ENCODE data around the gene LY6G6C.
A peak's percentile ranks its signal among the peaks of the same experiment; 100 is the strongest.

Gene LY6G6C

DNA sequence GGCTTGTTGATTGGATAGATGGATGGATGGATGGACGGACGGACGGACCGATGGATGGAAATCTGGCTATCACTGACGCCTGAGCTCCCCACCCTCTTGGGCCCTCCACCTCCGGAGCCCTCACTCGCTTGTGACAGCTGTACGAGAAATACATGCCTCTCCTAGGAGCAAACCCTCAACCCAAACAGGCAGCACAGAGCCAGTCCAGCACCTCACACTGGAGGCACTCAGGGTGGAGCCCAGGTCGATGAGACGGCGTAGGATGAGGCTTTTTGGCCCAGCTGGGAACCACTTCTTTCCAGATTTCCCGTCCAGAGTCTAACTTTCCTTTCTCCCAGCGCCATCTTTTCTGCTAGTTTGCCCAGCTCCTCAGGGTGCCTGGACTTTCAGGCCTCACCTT is 38.0 kb downstream of the LY6G6C start:
- no peak for DNase-seq (ENCODE audit: low read depth, low spot score)
- TF ChIP-seq SUZ12 (IDR thresholded peaks at IDR 0.05; ENCODE audit: extremely low read depth, insufficient read depth, insufficient read length) (no peak), ZNF274 (IDR thresholded peaks at IDR 0.05; ENCODE audit: low read depth, low read length) (no peak), YY1 (IDR thresholded peaks at IDR 0.05; ENCODE audit: insufficient read depth, insufficient read length) (no peak)
- Histone ChIP-seq H3K36me3 (ENCODE audit: insufficient read depth, insufficient read length, low read length) (peaks cover 48% of the 10 kb centered on the region), H3K9me3 (ENCODE audit: insufficient read depth, low read length) (no peaks in the 10 kb centered on the region), H3K9ac (ENCODE audit: insufficient read length, low read depth) (no peak overlapping the region), H3K27me3 (ENCODE audit: insufficient read depth, insufficient read length) (no peaks in the 10 kb centered on the region), H3K4me3 (ENCODE audit: insufficient read length, low read depth) (no peak overlapping the region), H3K4me1 (ENCODE audit: insufficient read depth, insufficient read length) (peaks cover 9% of the 10 kb centered on the region)

DNA sequence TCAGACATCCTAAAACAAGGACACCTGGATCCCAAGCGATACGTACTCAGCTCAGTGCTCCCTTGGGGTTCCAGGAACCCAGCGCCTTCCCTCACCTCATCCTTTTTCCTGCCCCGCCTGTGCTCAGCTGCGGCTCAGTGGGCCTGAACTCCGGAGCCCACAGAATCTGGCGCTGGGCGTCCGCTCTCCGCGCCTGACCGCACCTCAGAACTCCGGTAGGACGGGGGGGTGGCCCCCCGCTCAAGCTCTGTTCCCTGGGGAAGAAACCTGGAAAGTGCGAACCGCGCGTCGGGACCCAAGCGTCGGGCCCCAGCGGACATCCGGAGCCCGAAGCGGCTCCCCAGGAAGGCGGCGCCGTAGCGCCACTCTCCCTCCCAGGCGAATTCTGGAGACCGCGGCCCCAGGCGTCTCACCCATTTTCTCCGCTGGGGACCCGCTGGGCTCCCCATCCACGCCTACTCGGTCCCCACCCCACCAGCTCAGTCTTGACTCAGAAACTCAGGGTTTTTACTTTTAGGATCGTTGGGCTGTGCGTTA is 40.3 kb downstream of the LY6G6C start:
- H3K4me1 ChIP-seq (ENCODE audit: insufficient read depth, insufficient read length): peaks cover 2% of the 10 kb centered on the region

DNA sequence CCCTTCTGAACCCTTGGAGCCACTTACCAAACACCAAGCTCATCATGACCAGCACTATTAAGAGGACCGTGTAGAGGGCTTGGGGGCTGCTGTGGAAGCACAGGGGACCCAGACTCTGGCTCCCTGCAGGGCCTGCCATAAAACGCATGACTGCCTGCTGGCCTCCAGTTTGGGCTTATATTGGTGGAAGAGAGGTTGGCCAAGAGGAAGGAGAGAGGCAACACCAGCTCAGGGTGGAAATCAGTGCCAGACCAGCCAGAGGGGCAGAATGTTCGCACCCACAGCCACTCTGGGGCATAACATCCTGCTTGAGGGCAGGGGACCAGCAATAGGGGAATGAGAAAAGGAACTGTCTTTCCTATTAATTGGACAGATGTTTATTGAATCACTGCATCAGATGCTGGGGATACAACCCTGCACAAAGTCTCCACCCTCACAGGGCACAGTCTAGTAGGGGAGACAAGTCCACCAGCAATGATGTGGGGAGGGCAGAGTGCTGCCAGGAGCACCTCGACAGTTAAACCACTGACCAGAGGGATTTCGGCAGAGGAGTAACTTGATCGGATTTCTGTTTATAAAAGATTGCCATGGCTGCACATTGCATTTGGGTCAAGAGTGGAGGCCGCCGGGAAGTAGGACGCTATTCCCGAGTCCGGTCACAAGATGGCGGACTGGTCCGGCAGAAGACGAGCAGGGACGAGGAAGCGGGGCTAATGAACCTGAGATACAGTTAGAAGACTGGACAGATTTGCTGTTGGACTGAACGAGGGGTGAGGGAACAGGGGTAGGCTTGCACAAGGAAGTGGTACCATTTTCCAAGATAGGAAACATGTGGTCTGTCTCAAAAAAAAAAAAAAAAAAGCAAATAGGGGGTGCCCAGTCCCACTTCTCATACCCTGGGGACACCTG is 41.1 kb downstream of the LY6G6C start, which contains the start of gene LY6G5C:
Gene LY6G5C, minus strand, starts transcription at position 842 of the 909 bp plus-strand sequence. Its CDS starts 694 bp downstream, at position 148.
- H3K4me3 ChIP-seq (ENCODE audit: insufficient read length, low read depth): peak within 1 kb of the TSS; percentile 45
- H3K27me3 ChIP-seq (ENCODE audit: insufficient read depth, insufficient read length): no peaks in the 10 kb centered on the region
- no peaks in the 10 kb centered on the region for H3K9me3 ChIP-seq (ENCODE audit: insufficient read depth, low read length)
- H3K9ac ChIP-seq (ENCODE audit: insufficient read length, low read depth): peak within 1 kb of the TSS; percentile 76
- peak; percentile 50 for DNase-seq (ENCODE audit: low read depth, low spot score)
- TF ChIP-seq SUZ12 (IDR thresholded peaks at IDR 0.05; ENCODE audit: extremely low read depth, insufficient read depth, insufficient read length): no peak
- TF ChIP-seq YY1 (IDR thresholded peaks at IDR 0.05; ENCODE audit: insufficient read depth, insufficient read length): no peak
- TF ChIP-seq ZNF274 (IDR thresholded peaks at IDR 0.05; ENCODE audit: low read depth, low read length): no peak
- H3K4me1 ChIP-seq (ENCODE audit: insufficient read depth, insufficient read length): peaks cover 2% of the 10 kb centered on the region
- H3K36me3 ChIP-seq (ENCODE audit: insufficient read depth, insufficient read length, low read length): peaks cover 19% of the 10 kb centered on the region

More for the DNA sequence above, 40.3 kb downstream of the LY6G6C start:
- peak overlapping the region; percentile 76 for H3K9ac ChIP-seq (ENCODE audit: insufficient read length, low read depth)
- H3K9me3 ChIP-seq (ENCODE audit: insufficient read depth, low read length): no peaks in the 10 kb centered on the region
- H3K4me3 ChIP-seq (ENCODE audit: insufficient read length, low read depth): peak overlapping the region; percentile 45
- DNase-seq (ENCODE audit: low read depth, low spot score): no peak
- H3K36me3 ChIP-seq (ENCODE audit: insufficient read depth, insufficient read length, low read length): peaks cover 24% of the 10 kb centered on the region
- TF ChIP-seq SUZ12 (IDR thresholded peaks at IDR 0.05; ENCODE audit: extremely low read depth, insufficient read depth, insufficient read length) (no peak), ZNF274 (IDR thresholded peaks at IDR 0.05; ENCODE audit: low read depth, low read length) (no peak), YY1 (IDR thresholded peaks at IDR 0.05; ENCODE audit: insufficient read depth, insufficient read length) (no peak)
- no peaks in the 10 kb centered on the region for H3K27me3 ChIP-seq (ENCODE audit: insufficient read depth, insufficient read length)

DNA sequence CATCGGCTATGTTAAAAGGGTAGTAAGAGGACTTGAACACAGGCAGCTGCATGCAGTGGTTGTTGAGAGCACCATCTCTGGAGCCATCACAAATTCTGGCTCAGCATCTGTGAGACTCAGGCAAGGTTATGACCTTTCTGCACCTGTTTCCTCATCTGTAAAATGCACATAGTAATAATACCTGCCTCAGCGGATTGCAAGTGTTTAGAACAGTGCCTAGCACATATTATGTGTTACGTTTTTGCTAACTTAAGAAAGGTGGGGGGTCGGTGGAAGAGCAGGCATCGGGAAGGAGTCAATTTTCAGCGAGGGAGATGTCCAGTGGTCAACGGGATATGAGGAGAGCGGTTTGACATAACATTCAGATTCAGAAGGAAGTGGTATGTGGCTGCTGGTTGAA is 43.6 kb downstream of the LY6G6C start:
- Histone ChIP-seq H3K4me1 (ENCODE audit: insufficient read depth, insufficient read length) (no peaks in the 10 kb centered on the region), H3K27me3 (ENCODE audit: insufficient read depth, insufficient read length) (no peaks in the 10 kb centered on the region), H3K4me3 (ENCODE audit: insufficient read length, low read depth) (no peak overlapping the region), H3K36me3 (ENCODE audit: insufficient read depth, insufficient read length, low read length) (peaks cover 13% of the 10 kb centered on the region), H3K9me3 (ENCODE audit: insufficient read depth, low read length) (no peaks in the 10 kb centered on the region), H3K9ac (ENCODE audit: insufficient read length, low read depth) (no peak overlapping the region)
- TF ChIP-seq YY1 (IDR thresholded peaks at IDR 0.05; ENCODE audit: insufficient read depth, insufficient read length): no peak
- no peak for TF ChIP-seq ZNF274 (IDR thresholded peaks at IDR 0.05; ENCODE audit: low read depth, low read length)
- TF ChIP-seq SUZ12 (IDR thresholded peaks at IDR 0.05; ENCODE audit: extremely low read depth, insufficient read depth, insufficient read length): no peak
- DNase-seq (ENCODE audit: low read depth, low spot score): no peak

DNA sequence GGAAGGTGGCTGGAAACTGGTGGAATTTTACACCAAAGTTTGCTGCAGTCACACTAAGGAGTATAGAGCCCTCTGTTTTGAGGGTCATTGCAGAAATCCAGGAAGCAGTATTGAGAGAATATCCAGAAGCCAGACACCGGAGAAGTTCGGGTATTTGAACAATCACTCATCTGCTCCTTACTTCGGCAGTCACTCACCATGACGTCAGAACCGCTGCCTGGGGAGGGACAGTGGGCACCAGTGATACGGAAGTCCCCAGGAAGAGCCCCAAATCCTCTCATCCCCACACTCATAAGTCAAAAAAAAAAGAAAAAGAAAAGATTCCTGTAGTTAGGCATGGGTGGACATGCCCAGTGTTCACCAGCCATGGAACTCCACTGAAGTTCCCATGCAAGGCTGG is 44.6 kb downstream of the LY6G6C start:
- Histone ChIP-seq H3K9ac (ENCODE audit: insufficient read length, low read depth) (no peak overlapping the region), H3K27me3 (ENCODE audit: insufficient read depth, insufficient read length) (no peaks in the 10 kb centered on the region), H3K9me3 (ENCODE audit: insufficient read depth, low read length) (no peaks in the 10 kb centered on the region), H3K4me1 (ENCODE audit: insufficient read depth, insufficient read length) (no peaks in the 10 kb centered on the region), H3K36me3 (ENCODE audit: insufficient read depth, insufficient read length, low read length) (peaks cover 21% of the 10 kb centered on the region), H3K4me3 (ENCODE audit: insufficient read length, low read depth) (no peak overlapping the region)
- TF ChIP-seq ZNF274 (IDR thresholded peaks at IDR 0.05; ENCODE audit: low read depth, low read length): no peak
- no peak for TF ChIP-seq SUZ12 (IDR thresholded peaks at IDR 0.05; ENCODE audit: extremely low read depth, insufficient read depth, insufficient read length)
- no peak for TF ChIP-seq YY1 (IDR thresholded peaks at IDR 0.05; ENCODE audit: insufficient read depth, insufficient read length)
- DNase-seq (ENCODE audit: low read depth, low spot score): no peak

DNA sequence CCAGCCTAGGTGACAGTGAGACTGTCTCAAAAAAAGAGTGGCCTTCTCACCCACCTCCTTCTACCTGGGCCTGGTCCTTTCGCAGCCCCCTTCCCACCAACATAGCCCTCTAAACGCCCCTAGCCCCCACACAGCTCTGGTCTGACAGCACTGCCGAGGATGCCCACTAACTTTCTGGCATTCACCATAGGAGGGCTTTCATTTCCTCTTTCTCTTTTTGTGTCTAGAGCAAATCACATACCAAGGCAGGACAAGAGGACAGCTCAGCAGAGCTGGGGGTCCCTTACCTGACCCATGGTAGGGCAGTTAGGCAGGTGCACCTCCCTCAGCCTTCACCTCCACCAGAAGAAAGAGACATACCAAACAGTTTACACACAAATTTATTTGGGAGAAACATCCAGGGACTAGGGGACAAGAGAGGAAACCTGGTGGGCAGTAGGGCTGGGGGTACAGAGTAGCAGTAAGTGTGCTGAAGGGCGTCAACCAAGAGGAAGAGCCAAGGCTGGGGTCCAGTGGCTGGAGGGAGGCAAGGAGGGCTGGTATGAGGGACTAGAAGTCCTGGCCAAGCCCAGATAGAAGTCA is 45.1 kb downstream of the LY6G6C start:
- no peak overlapping the region for H3K9ac ChIP-seq (ENCODE audit: insufficient read length, low read depth)
- no peak for DNase-seq (ENCODE audit: low read depth, low spot score)
- no peak overlapping the region for H3K4me3 ChIP-seq (ENCODE audit: insufficient read length, low read depth)
- TF ChIP-seq ZNF274 (IDR thresholded peaks at IDR 0.05; ENCODE audit: low read depth, low read length) (no peak), SUZ12 (IDR thresholded peaks at IDR 0.05; ENCODE audit: extremely low read depth, insufficient read depth, insufficient read length) (no peak), YY1 (IDR thresholded peaks at IDR 0.05; ENCODE audit: insufficient read depth, insufficient read length) (no peak)
- peaks cover 26% of the 10 kb centered on the region for H3K36me3 ChIP-seq (ENCODE audit: insufficient read depth, insufficient read length, low read length)
- no peaks in the 10 kb centered on the region for H3K9me3 ChIP-seq (ENCODE audit: insufficient read depth, low read length)
- H3K27me3 ChIP-seq (ENCODE audit: insufficient read depth, insufficient read length): no peaks in the 10 kb centered on the region
- H3K4me1 ChIP-seq (ENCODE audit: insufficient read depth, insufficient read length): no peaks in the 10 kb centered on the region

DNA sequence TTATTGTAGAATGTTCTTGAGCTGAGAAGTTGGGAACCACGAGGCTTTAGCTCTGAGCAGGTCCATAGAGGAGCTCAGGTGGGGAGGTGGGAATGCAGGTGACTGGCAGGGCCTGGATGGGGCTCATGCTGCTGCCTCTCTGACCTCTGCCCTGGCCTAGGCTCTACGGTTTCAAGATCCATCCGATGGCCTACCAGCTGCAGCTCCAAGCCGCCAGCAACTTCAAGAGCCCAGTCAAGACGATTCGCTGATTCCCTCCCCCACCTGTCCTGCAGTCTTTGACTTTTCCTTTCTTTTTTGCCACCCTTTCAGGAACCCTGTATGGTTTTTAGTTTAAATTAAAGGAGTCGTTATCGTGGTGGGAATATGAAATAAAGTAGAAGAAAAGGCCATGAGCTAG is 51.9 kb downstream of the LY6G6C start, which contains the start of gene LY6G5B:
Gene LY6G5B, plus strand, starts transcription at position 301 of the 400 bp plus-strand sequence. CDS start 975 bp downstream, outside the sequence.
- Histone ChIP-seq H3K4me3 (ENCODE audit: insufficient read length, low read depth) (no peak within 1 kb of the TSS), H3K9ac (ENCODE audit: insufficient read length, low read depth) (no peak within 1 kb of the TSS), H3K4me1 (ENCODE audit: insufficient read depth, insufficient read length) (peaks cover 2% of the 10 kb centered on the region), H3K27me3 (ENCODE audit: insufficient read depth, insufficient read length) (no peaks in the 10 kb centered on the region), H3K9me3 (ENCODE audit: insufficient read depth, low read length) (no peaks in the 10 kb centered on the region), H3K36me3 (ENCODE audit: insufficient read depth, insufficient read length, low read length) (peaks cover 72% of the 10 kb centered on the region)
- no peak for DNase-seq (ENCODE audit: low read depth, low spot score)
- no peak for TF ChIP-seq ZNF274 (IDR thresholded peaks at IDR 0.05; ENCODE audit: low read depth, low read length)
- no peak for TF ChIP-seq SUZ12 (IDR thresholded peaks at IDR 0.05; ENCODE audit: extremely low read depth, insufficient read depth, insufficient read length)
- no peak for TF ChIP-seq YY1 (IDR thresholded peaks at IDR 0.05; ENCODE audit: insufficient read depth, insufficient read length)
